GM11168 (cell line): ENCODE data around the gene PRH1.

ENCODE experiments used
- in situ Hi-C: fragments of 300-500 bp; cut with MboI; formaldehyde crosslinking; loops from one replicate; pipeline ENCODE4 v1.12.0; 2022; ENCODE audit warnings: low sequenced_read_pairs; ENCODE audit not compliant: unreplicated experiment

The PRH1 gene

DNA sequence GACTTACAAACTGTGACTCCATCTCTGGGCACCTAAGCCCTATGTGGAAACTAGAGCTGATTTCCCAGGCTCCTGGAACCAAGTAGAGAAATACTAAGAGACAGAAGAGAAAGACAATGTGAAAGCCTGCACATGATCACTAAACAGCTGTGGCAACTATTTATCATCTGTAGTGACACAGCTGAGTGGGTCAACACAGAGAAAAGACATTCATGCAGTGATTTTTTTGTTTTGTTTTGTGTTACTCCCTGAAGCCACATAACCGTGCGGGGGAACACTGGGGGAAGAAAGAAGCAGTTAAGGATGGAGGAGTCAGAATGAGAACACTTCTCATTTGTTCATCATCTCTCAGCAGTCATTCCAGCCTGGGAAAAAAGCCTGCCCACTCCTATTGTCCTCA is 36.3 kb downstream of the PRH1 start:
- in situ Hi-C loops: no loop called here

DNA sequence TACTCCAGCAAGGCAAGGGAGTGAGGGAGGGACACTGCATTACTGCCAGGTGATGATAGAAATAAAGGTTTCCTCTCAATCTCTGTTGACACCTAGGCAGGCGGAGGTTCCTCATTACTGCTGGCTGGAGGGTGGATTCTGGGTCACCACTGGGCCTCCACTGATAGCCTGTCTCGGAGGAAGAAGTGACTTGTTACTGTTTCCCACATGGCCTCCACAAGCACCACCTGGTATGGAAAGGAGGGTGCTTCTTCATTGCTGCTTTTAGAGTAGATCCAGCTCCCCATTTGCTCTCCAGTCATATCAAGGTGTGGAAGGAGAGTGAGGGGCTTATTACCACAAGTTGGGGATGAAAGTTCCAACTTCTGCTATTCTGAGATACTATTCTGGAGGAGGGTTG is 41.2 kb downstream of the PRH1 start:
- in situ Hi-C loops: no loop called here

DNA sequence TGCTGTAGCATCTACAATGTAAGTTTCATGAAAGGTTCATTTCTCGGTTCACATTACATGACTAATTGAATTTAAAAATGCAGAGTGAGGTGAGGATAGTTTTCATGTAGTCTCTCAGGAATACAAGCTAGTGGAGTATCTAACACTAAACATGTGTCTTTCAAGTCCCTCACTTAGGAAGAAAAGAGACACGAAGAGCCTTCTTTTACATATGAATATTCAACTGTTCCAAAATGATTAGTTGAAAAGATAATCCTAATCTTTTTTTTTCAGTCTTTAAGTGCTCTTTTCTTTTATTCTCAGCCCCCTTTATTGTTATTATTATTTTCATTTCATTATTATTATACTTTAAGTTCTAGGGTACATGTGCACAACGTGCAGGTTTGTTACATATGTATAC is 45.6 kb downstream of the PRH1 start:
- in situ Hi-C loops: no loop called here
